GM10847 (cell line): ENCODE data around the gene ABTB2.

Experiments used
- POLR2A ChIP-seq: IDR thresholded peaks from 2 replicates; pipeline ENCODE4 v1.6.1; 2011; ENCODE audit not compliant: insufficient read length; ENCODE audit errors: extremely low read depth

The ABTB2 gene

GRCh38 chr11:34357701-34358257, at the start of gene ABTB2:
Gene ABTB2, minus strand, starts transcription at chr11:34358010.
- peak; percentile 95 for TF ChIP-seq POLR2A

GRCh38 chr11:34407121-34407813, 49.5 kb upstream of the ABTB2 start:
- no peak for TF ChIP-seq POLR2A

GRCh38 chr11:34406413-34406812, 48.6 kb upstream of the ABTB2 start:
- no peak for TF ChIP-seq POLR2A

GRCh38 chr11:34405079-34405858, 47.5 kb upstream of the ABTB2 start:
- TF ChIP-seq POLR2A = no peak

- TF ChIP-seq POLR2A = no peak
These were observed 46.5 kb upstream of the ABTB2 start for GRCh38 chr11:34404280-34404679.

GRCh38 chr11:34403431-34403830, 45.6 kb upstream of the ABTB2 start:
- no peak for TF ChIP-seq POLR2A

GRCh38 chr11:34397811-34398210, 40.0 kb upstream of the ABTB2 start:
- no peak for TF ChIP-seq POLR2A

GRCh38 chr11:34397120-34397519, 39.3 kb upstream of the ABTB2 start:
- TF ChIP-seq POLR2A = no peak

- no peak for TF ChIP-seq POLR2A
These were observed 38.2 kb upstream of the ABTB2 start for GRCh38 chr11:34395916-34396550.

- no peak for TF ChIP-seq POLR2A
These were observed 37.0 kb upstream of the ABTB2 start for GRCh38 chr11:34394771-34395300.

- no peak for TF ChIP-seq POLR2A
These were observed 29.8 kb upstream of the ABTB2 start for GRCh38 chr11:34387653-34388052.

- TF ChIP-seq POLR2A = no peak
These were observed 24.9 kb upstream of the ABTB2 start for GRCh38 chr11:34382532-34383276.

GRCh38 chr11:34381775-34382174, 24.0 kb upstream of the ABTB2 start:
- TF ChIP-seq POLR2A = no peak

GRCh38 chr11:34380696-34381095, 22.9 kb upstream of the ABTB2 start:
- TF ChIP-seq POLR2A = no peak

- no peak for TF ChIP-seq POLR2A
These were observed 21.7 kb upstream of the ABTB2 start for GRCh38 chr11:34379539-34379938.
